HepG2 (cell line): Measurements from ENCODE around the gene TCF12. TPM values are rescaled to one million over a fixed set of nuclear protein-coding genes. Genes with fewer than 3 reads are reported as not detected.
A peak's percentile ranks its signal among the peaks of the same experiment; 100 is the strongest.

Source experiments
- ATAC-seq: fragments of 200-7000 bp; cut with Tn5 transposase; 3 replicates; pipeline ENCODE4 v1.9.1; 2020; ENCODE audit warnings: mild to moderate bottlenecking, moderate library complexity
- BruUV-seq: library from RNA; stranded (reverse); fragments of 400-500 nt; replicated peaks from 2 replicates; lab custom pipeline; 2021; lab: Mats Ljungman, UMichigan
- CTCF ChIA-PET: fragments of 300-600 bp; formaldehyde crosslinking; extraction: SDS; loops from one replicate; lab custom pipeline; 2021; ENCODE audit warnings: low total read pairs, inconsistent platforms, low intra/inter-chr PET ratio; lab: Yijun Ruan, JAX
- POLR2A ChIA-PET: fragments of 350-600 bp; sonication (Branson Sonifier 250); formaldehyde crosslinking; loops from one replicate; lab custom pipeline; 2020; ENCODE audit warnings: antibody characterized with exemption, inconsistent platforms; lab: Yijun Ruan, JAX
- DNase-seq: peaks from one replicate; pipeline ENCODE4 v3.0.0-alpha.2; 2015; ENCODE audit warnings: low spot score
- FAIRE-seq: peaks from 3 replicates; lab custom pipeline; 2011; peaks lifted over from hg19 to GRCh38; lab: Jason Lieb, UNC
- H2AFZ ChIP-seq: one replicate; pipeline ENCODE4 v1.6.1; 2011; ENCODE audit warnings: low read length, inconsistent platforms
- H3K27ac ChIP-seq: fragments of 300-600 bp; 3 replicates; pipeline ENCODE4 v1.8.0; 2011; ENCODE audit warnings: mixed run types, mild to moderate bottlenecking, mixed read lengths, low read length, inconsistent platforms; ENCODE audit not compliant: insufficient read depth; ENCODE audit errors: extremely low read length
- H3K27me3 ChIP-seq, 2 experiments: fragments of 200-600 bp in 1 of 2; 2 replicates in 1 of 2; 3 replicates in 1 of 2; pipeline versions ENCODE4 v1.6.0 to v1.8.0; 2011; ENCODE audit warnings: low read length in 2 of 2, mild to moderate bottlenecking in 2 of 2, moderate library complexity in 2 of 2, inconsistent platforms in 1 of 2; ENCODE audit not compliant: insufficient read depth in 2 of 2, control insufficient read depth in 1 of 2
- H3K36me3 ChIP-seq, 2 experiments: fragments of 200-600 bp in 1 of 2; replicated peaks in 1 of 2; 2 replicates in 1 of 2; 3 replicates in 1 of 2; pipeline versions ENCODE4 v1.5.1 to v1.8.0; 2011; ENCODE audit warnings: low read length in 2 of 2, inconsistent platforms in 1 of 2; ENCODE audit not compliant: insufficient read depth in 2 of 2, control insufficient read depth in 1 of 2
- H3K4me1 ChIP-seq: 2 replicates; pipeline ENCODE4 v1.5.1; 2012; ENCODE audit warnings: low read length, inconsistent platforms; ENCODE audit not compliant: insufficient read depth
- H3K4me2 ChIP-seq: 2 replicates; pipeline ENCODE4 v1.6.0; 2011; ENCODE audit warnings: low read depth, low read length, inconsistent platforms
- H3K4me3 ChIP-seq, 3 experiments: fragments of 200-600 bp in 1 of 3; sonication (generic), shearing (Covaris generic) in 1 of 3; replicated peaks in 1 of 3; 2 replicates each; pipeline ENCODE4 v1.5.1; 2011 to 2016; ENCODE audit warnings: low read length in 3 of 3, inconsistent platforms in 2 of 3, low read depth in 2 of 3, mild to moderate bottlenecking in 2 of 3, control low read depth in 1 of 3, mixed read lengths in 1 of 3; ENCODE audit not compliant: insufficient read depth in 1 of 3
- H3K79me2 ChIP-seq: one replicate; pipeline ENCODE4 v1.6.1; 2011; ENCODE audit warnings: low read length, inconsistent platforms; ENCODE audit not compliant: insufficient read depth
- H3K9ac ChIP-seq: 2 replicates; pipeline ENCODE4 v1.6.0; 2011; ENCODE audit warnings: mild to moderate bottlenecking, low read depth, low read length, inconsistent platforms; ENCODE audit not compliant: insufficient read depth
- H3K9me3 ChIP-seq: 2 replicates; pipeline ENCODE4 v1.5.1; 2012; ENCODE audit warnings: mild to moderate bottlenecking, low read length
- H4K20me1 ChIP-seq: 2 replicates; pipeline ENCODE4 v1.6.0; 2011; ENCODE audit warnings: inconsistent platforms, mild to moderate bottlenecking, low read length, moderate library complexity; ENCODE audit not compliant: insufficient read depth
- CC2D1A ChIP-seq: sonication (generic); formaldehyde crosslinking; IDR thresholded peaks from 2 replicates; pipeline ENCODE4 v1.8.1; 2023; ENCODE audit warnings: mild to moderate bottlenecking, missing genetic modification reagents
- PLRG1 ChIP-seq: fragments of 450-650 bp; conservative IDR thresholded peaks from 2 replicates; pipeline ENCODE4 v1.6.1; 2016
- RBM22 ChIP-seq: fragments of 200-400 bp; formaldehyde crosslinking; optimal IDR thresholded peaks from 2 replicates; pipeline ENCODE3; 2017; ENCODE audit warnings: mild to moderate bottlenecking, low read length, moderate library complexity
- SMAD1 ChIP-seq: sonication (generic); formaldehyde crosslinking; IDR thresholded peaks from 2 replicates; pipeline ENCODE4 v1.4.0; 2020; ENCODE audit warnings: missing genetic modification reagents, low read depth, mild to moderate bottlenecking, borderline replicate concordance
- ZKSCAN5 ChIP-seq: sonication (generic); formaldehyde crosslinking; IDR thresholded peaks from 2 replicates; pipeline ENCODE4 v1.5.1; 2020; ENCODE audit warnings: mild to moderate bottlenecking, missing genetic modification reagents
- WGBS: methylation state at CpG from one replicate; pipeline ENCODE4 v1.1.6; 2017; ENCODE audit warnings: low lambda C conversion rate; 5-methylcytosine and 5-hydroxymethylcytosine counted together
- in situ Hi-C: cut with HindIII; loops from 2 replicates; pipeline ENCODE4 v1.10.0; 2017; ENCODE audit warnings: low pct_unique_long_range_greater_than_20kb; ENCODE audit not compliant: extremely low pct_ligation_motif_present
- intact Hi-C: fragments of 100-400 bp; cut with micrococcal nuclease; formaldehyde crosslinking; loops from one replicate; pipeline ENCODE4 v1.10.0; 2022; ENCODE audit not compliant: unreplicated experiment
- polyA plus RNA-seq, 8 experiments: library from polyadenylated mRNA; depleted of rRNA in 3 of 8; stranded (reverse) in 7 of 8; unstranded in 1 of 8; fragments of >200 nt; fragmentation: Illumina TruSeq in 4 of 8; extraction: Trizol in 4 of 8; gene quantifications; 2 replicates each; pipeline versions ENCODE4 v1.2.1 to v1.2.3, GENCODE V29; 2011 to 2016; ENCODE audit warnings: low read depth in 4 of 8, missing spikeins in 1 of 8, mixed read lengths in 1 of 8; ENCODE audit not compliant: insufficient read depth in 1 of 8
- total RNA-seq, 5 experiments: library from RNA; depleted of rRNA; stranded (reverse); fragments of >200 nt; fragmentation: Illumina TruSeq; extraction: Trizol; gene quantifications; 2 replicates each; pipeline ENCODE4 v1.2.3, GENCODE V29; 2016; ENCODE audit warnings: low read depth in 1 of 5
- TF ChIP-seq, protein P1 (sequence below): sonication (generic); formaldehyde crosslinking; IDR thresholded peaks from 2 replicates; pipeline ENCODE4 v1.5.0; 2020; ENCODE audit warnings: missing genetic modification reagents
- TF ChIP-seq, protein P2 (sequence below): IDR thresholded peaks from 2 replicates; pipeline ENCODE4 v1.6.1; 2016; ENCODE audit warnings: low read depth, borderline replicate concordance

The TCF12 gene
- total and polyA plus RNA-seq, 2 of the 13 experiments (the other 11 are each of a cell fraction or from before 2014, with no cell fraction given) = 48.6 to 51.1 TPM

- H3K4me2 ChIP-seq = no peak overlapping the region
- H2AFZ ChIP-seq = no peak overlapping the region
- no peaks in the 10 kb centered on the region for H3K27me3 ChIP-seq
- POLR2A ChIA-PET = no interaction called here
- H3K27ac ChIP-seq = no peak overlapping the region
- H3K9me3 ChIP-seq = no peaks in the 10 kb centered on the region
- no peak for DNase-seq
- H3K4me3 ChIP-seq = no peak overlapping the region
- peaks cover 17% of the 10 kb centered on the region for H4K20me1 ChIP-seq
- H3K9ac ChIP-seq = no peak overlapping the region
- in situ Hi-C loops = no loop called here
- WGBS = 96% methylated on average over 1 of the region's 1 CpG
- ATAC-seq = no peak
- no TSS peak for BruUV-seq
- CTCF ChIA-PET = no interaction called here
- H3K36me3 ChIP-seq = no peaks in the 10 kb centered on the region
- H3K79me2 ChIP-seq = peaks cover 60% of the 10 kb centered on the region
- TF ChIP-seq CC2D1A (CRISPR knock-in tag) = no peak
- TF ChIP-seq, protein P1, sequence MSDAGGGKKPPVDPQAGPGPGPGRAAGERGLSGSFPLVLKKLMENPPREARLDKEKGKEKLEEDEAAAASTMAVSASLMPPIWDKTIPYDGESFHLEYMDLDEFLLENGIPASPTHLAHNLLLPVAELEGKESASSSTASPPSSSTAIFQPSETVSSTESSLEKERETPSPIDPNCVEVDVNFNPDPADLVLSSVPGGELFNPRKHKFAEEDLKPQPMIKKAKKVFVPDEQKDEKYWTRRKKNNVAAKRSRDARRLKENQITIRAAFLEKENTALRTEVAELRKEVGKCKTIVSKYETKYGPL = no peak
- TF ChIP-seq, all 625 proteins: peak for 0
- intact Hi-C loops = no loop called here
- FAIRE-seq = no peak
- H3K4me1 ChIP-seq = peaks cover 39% of the 10 kb centered on the region
These were observed 116.2 kb downstream of the TCF12 start for GRCh38 chr15:57034613-57035012.

GRCh38 chr15:57035664-57036063, 117.2 kb downstream of the TCF12 start:
- intact Hi-C loops = no loop called here
- no TSS peak for BruUV-seq
- no peak overlapping the region for H3K9ac ChIP-seq
- TF ChIP-seq ZKSCAN5 (CRISPR knock-in tag) (peak; percentile 51; the same call in 1 of the 2 replicates), PLRG1 (no peak), SMAD1 (no peak), RBM22 (peak; percentile 41)
- TF ChIP-seq, protein P2, sequence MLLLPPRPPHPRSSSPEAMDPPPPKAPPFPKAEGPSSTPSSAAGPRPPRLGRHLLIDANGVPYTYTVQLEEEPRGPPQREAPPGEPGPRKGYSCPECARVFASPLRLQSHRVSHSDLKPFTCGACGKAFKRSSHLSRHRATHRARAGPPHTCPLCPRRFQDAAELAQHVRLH = no peak
- TF ChIP-seq, all 625 proteins: peak for 2
- in situ Hi-C loops = no loop called here
- Histone ChIP-seq H3K79me2 (peaks cover 52% of the 10 kb centered on the region), H2AFZ (no peak overlapping the region), H3K36me3 (no peaks in the 10 kb centered on the region), H3K9me3 (no peaks in the 10 kb centered on the region), H3K27me3 (no peaks in the 10 kb centered on the region), H3K27ac (no peak overlapping the region), H3K4me2 (no peak overlapping the region), H3K4me1 (peaks cover 38% of the 10 kb centered on the region), H4K20me1 (peaks cover 17% of the 10 kb centered on the region), H3K4me3 (no peak overlapping the region)
- POLR2A ChIA-PET = no interaction called here
- ATAC-seq (no peak), DNase-seq (no peak), FAIRE-seq (no peak)
- CTCF ChIA-PET = no interaction called here
- 86% methylated on average over 4 of the region's 5 CpGs for WGBS
